ENCODE measurements around the gene UHRF2. TPM values are rescaled to one million over a fixed set of nuclear protein-coding genes. Genes with fewer than 3 reads are reported as not detected.

Gene UHRF2
- total RNA-seq, 1 experiment from 2014 or later: 39.0 TPM

DNA sequence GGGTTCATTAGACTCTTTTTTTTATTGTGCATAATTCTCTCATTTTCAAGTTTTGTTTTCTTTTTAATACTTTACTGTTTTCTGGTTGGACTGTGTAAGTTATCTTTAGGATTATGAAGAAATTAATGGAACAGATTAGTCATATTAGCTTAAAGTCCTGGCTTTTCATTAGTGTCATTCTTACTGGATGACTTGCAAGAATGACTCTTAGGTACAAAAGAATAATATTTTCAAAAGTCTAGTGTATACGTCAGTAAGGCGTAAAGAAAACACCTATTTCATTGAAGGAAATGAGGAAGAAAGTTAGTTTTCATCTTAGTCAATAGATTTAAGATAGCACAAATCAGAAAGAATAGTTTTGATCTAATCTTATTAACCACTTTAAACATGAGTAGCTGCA, 20.4 kb downstream of the UHRF2 start (continued):
- TF ChIP-seq RELA (CRISPR knock-in tag; IDR thresholded peaks at IDR 0.05; ENCODE audit: borderline replicate concordance) (no peak), RORB (CRISPR knock-in tag; IDR thresholded peaks at IDR 0.05) (no peak), FOXP4 (CRISPR knock-in tag; IDR thresholded peaks at IDR 0.05) (no peak)
- TF ChIP-seq, protein P1, sequence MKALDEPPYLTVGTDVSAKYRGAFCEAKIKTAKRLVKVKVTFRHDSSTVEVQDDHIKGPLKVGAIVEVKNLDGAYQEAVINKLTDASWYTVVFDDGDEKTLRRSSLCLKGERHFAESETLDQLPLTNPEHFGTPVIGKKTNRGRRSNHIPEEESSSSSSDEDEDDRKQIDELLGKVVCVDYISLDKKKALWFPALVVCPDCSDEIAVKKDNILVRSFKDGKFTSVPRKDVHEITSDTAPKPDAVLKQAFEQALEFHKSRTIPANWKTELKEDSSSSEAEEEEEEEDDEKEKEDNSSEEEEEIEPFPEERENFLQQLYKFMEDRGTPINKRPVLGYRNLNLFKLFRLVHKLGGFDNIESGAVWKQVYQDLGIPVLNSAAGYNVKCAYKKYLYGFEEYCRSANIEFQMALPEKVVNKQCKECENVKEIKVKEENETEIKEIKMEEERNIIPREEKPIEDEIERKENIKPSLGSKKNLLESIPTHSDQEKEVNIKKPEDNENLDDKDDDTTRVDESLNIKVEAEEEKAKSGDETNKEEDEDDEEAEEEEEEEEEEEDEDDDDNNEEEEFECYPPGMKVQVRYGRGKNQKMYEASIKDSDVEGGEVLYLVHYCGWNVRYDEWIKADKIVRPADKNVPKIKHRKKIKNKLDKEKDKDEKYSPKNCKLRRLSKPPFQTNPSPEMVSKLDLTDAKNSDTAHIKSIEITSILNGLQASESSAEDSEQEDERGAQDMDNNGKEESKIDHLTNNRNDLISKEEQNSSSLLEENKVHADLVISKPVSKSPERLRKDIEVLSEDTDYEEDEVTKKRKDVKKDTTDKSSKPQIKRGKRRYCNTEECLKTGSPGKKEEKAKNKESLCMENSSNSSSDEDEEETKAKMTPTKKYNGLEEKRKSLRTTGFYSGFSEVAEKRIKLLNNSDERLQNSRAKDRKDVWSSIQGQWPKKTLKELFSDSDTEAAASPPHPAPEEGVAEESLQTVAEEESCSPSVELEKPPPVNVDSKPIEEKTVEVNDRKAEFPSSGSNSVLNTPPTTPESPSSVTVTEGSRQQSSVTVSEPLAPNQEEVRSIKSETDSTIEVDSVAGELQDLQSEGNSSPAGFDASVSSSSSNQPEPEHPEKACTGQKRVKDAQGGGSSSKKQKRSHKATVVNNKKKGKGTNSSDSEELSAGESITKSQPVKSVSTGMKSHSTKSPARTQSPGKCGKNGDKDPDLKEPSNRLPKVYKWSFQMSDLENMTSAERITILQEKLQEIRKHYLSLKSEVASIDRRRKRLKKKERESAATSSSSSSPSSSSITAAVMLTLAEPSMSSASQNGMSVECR (CRISPR knock-in tag; IDR thresholded peaks at IDR 0.05; ENCODE audit: borderline replicate concordance): no peak
- TF ChIP-seq, protein P2, sequence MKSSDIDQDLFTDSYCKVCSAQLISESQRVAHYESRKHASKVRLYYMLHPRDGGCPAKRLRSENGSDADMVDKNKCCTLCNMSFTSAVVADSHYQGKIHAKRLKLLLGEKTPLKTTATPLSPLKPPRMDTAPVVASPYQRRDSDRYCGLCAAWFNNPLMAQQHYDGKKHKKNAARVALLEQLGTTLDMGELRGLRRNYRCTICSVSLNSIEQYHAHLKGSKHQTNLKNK (CRISPR knock-in tag; IDR thresholded peaks at IDR 0.05): no peak

DNA sequence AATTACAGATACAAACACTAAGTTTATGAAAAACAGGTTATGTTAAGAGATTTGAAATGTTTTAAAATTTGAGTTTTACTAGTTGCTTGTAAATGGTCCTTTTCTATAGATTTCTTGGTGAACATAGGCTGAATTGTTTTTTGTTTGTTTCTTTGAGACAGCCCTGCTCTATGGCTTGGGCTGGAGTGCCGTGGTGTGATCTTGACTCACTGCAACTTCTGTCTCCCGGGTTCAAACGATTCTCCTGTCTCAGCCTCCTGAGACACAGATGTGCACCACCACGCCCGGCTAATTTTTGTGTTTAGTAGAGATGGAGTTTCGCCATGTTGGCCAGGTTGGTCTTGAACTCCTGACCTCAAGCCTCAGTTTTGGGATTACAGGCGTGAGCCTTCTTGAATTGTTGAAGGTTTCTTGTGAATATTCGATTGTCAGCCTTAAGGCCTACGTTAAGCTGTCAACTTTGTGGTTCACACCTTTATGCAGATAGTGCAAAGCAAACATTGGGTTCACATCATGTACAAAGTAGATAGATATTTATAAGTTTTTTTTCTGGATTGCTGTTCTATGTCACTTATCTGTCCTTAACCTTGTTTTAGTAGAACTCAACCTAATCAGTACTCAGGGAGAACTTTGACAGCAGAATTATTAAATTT, 26.2 kb downstream of the UHRF2 start:
- no peak for DNase-seq (ENCODE audit: low spot score)
- TF ChIP-seq, protein P3, sequence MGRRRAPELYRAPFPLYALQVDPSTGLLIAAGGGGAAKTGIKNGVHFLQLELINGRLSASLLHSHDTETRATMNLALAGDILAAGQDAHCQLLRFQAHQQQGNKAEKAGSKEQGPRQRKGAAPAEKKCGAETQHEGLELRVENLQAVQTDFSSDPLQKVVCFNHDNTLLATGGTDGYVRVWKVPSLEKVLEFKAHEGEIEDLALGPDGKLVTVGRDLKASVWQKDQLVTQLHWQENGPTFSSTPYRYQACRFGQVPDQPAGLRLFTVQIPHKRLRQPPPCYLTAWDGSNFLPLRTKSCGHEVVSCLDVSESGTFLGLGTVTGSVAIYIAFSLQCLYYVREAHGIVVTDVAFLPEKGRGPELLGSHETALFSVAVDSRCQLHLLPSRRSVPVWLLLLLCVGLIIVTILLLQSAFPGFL (CRISPR knock-in tag; IDR thresholded peaks at IDR 0.05; ENCODE audit: borderline replicate concordance): no peak
- TF ChIP-seq ZNF138 (CRISPR knock-in tag; conservative IDR thresholded peaks at IDR 0.05): no peak
- Mint-ChIP-seq H3K9me3 (no peaks in the 10 kb centered on the region), H3K4me1 (peaks cover 8% of the 10 kb centered on the region), H3K27ac (no peak overlapping the region), H3K27me3 (ENCODE audit: low read depth) (no peaks in the 10 kb centered on the region), H3K4me3 (no peak overlapping the region), H3K36me3 (no peaks in the 10 kb centered on the region; the same call in 1 of the 2 replicates)
- CTCF ChIA-PET: no interaction called here
- POLR2A ChIA-PET: interaction anchor here (1.6 kb wide), 1 partner anchor 25 kb away, joined by 3 read pairs; no protein-coding TSS in a partner anchor
- ATAC-seq: no peak

DNA sequence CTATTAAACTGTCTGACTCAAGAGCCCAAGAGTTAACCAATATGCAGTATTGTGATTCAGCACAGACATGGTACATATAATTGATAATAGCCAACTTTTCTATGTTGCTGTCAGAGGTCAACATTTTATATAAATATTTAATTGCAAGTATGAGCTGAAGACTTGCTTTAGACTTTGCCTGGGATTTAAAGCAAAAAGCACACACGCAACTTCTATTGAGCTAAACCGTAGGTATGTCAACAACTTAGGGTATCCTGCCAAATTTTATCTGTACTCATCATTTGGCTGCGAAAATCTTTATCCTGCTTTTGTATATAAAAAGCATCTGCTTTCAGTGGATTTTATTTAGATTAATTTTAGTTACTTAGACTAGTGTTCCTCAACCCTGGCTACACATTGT, 27.4 kb downstream of the UHRF2 start:
- H3K4me3 Mint-ChIP-seq: no peak overlapping the region
- peaks cover 8% of the 10 kb centered on the region for H3K4me1 Mint-ChIP-seq
- H3K9me3 Mint-ChIP-seq: no peaks in the 10 kb centered on the region
- H3K36me3 Mint-ChIP-seq: no peaks in the 10 kb centered on the region; the same call in 1 of the 2 replicates
- POLR2A ChIA-PET: no interaction called here
- no peaks in the 10 kb centered on the region for H3K27me3 Mint-ChIP-seq (ENCODE audit: low read depth)
- CTCF ChIA-PET: interaction anchor here (1.3 kb wide), 1 partner anchor 227 kb away, joined by 4 read pairs; no protein-coding TSS in a partner anchor
- ATAC-seq (no peak), DNase-seq (ENCODE audit: low spot score) (no peak)
- H3K27ac Mint-ChIP-seq: no peak overlapping the region
- TF ChIP-seq, protein P3 (CRISPR knock-in tag; IDR thresholded peaks at IDR 0.05; ENCODE audit: borderline replicate concordance): no peak
- TF ChIP-seq IRF2 (CRISPR knock-in tag; IDR thresholded peaks at IDR 0.05; ENCODE audit: borderline replicate concordance, low read depth): no peak
- no peak for TF ChIP-seq NFE2L1 (CRISPR knock-in tag; IDR thresholded peaks at IDR 0.05)
- no peak for TF ChIP-seq FOXP4 (CRISPR knock-in tag; IDR thresholded peaks at IDR 0.05)
- no peak for TF ChIP-seq ETV6 (CRISPR knock-in tag; IDR thresholded peaks at IDR 0.05)
- TF ChIP-seq, protein P1 (CRISPR knock-in tag; IDR thresholded peaks at IDR 0.05; ENCODE audit: borderline replicate concordance): no peak
- TF ChIP-seq, protein P4, sequence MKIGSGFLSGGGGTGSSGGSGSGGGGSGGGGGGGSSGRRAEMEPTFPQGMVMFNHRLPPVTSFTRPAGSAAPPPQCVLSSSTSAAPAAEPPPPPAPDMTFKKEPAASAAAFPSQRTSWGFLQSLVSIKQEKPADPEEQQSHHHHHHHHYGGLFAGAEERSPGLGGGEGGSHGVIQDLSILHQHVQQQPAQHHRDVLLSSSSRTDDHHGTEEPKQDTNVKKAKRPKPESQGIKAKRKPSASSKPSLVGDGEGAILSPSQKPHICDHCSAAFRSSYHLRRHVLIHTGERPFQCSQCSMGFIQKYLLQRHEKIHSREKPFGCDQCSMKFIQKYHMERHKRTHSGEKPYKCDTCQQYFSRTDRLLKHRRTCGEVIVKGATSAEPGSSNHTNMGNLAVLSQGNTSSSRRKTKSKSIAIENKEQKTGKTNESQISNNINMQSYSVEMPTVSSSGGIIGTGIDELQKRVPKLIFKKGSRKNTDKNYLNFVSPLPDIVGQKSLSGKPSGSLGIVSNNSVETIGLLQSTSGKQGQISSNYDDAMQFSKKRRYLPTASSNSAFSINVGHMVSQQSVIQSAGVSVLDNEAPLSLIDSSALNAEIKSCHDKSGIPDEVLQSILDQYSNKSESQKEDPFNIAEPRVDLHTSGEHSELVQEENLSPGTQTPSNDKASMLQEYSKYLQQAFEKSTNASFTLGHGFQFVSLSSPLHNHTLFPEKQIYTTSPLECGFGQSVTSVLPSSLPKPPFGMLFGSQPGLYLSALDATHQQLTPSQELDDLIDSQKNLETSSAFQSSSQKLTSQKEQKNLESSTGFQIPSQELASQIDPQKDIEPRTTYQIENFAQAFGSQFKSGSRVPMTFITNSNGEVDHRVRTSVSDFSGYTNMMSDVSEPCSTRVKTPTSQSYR (CRISPR knock-in tag; IDR thresholded peaks at IDR 0.05): no peak
